DMS79 (cell line): Measurements from ENCODE around the gene ACYP1.

Experiments used
- DNase-seq: peaks from one replicate; lab custom pipeline; 2025; lab: John Stamatoyannopoulos, UW

Gene ACYP1

DNA sequence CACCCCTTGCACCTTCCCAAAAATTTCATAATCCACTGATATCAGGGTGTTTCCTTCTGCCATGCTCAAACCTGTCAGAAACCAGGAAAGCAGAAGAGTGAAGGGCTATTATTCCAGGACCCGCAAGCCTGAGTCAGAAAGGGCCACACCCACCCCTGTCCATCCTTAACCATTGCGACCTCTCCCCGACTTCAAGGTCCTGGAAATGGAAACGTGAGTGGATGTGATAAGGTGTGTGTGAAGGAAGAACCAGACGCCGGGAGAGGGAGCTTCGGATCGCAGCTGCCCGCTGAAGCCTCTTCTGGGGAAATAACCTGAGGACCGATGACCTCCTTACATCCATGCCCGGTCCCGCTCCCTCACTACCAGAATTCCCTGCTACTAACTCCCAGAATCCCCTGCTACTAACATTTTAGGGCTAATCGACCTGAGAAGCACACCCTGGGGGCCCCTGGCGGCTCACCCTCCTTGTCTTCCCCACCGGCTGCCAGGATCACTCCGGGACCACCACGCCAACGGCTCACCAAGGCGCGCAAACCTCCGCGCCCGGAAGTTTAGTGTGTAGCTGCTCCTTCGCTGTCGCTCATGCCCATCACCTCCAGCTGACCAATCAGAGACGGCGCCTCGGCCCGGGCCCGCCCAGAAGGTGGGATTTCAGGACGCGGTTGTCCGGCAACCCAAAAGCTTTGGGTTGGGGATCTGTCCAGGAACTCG, at the start of gene ACYP1:
TSS of gene ACYP1 (minus strand) at position 534 of the 714 bp plus-strand sequence. CDS start at position 63, 471 bp downstream.
- DNase-seq = peak; percentile 89

DNA sequence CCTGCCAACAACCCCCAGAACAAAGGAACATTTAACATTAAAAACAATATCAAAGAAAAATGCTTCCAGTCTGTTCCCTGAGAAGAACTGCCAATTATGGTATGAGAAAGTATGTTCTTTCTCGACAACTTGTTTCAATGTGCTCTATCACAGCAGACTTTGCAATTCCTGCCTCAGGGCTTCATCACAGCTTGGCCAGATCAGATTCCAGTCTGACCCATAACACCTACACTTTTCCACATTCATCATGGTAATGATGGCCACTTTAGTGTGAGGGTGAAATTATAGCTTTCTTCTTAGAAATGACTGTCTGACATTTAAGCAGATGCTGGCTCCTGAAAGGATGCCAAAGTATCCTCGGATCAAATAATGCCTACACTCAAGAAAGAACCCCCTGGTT, 46.1 kb upstream of the ACYP1 start:
- no peak for DNase-seq

GRCh38 chr14:75107186-75107585, 43.4 kb upstream of the ACYP1 start:
- no peak for DNase-seq

GRCh38 chr14:75101491-75101890, 37.7 kb upstream of the ACYP1 start:
- DNase-seq = no peak

- DNase-seq = no peak
These were observed 34.9 kb upstream of the ACYP1 start for GRCh38 chr14:75098682-75099081.

GRCh38 chr14:75098212-75098611, 34.4 kb upstream of the ACYP1 start:
- no peak for DNase-seq

DNA sequence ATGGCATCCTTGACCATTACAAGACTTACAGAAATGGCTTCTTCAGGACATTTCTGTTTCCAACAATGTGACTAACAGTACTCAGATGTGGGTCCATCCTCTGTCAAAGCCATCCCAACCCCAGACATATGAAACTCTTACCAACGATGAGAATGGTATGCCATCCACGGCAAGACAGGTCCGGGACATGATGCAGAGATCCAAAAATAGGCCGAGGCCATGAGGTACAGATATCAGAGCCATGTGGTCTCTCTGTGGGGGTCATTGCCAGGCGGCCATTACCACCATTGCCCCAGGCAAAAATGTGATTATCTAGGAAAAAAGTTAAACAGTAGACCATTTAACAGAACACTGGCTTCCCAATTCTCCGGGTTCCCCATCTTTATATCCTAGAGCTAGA, 33.1 kb upstream of the ACYP1 start:
- no peak for DNase-seq

GRCh38 chr14:75095690-75096089, 31.9 kb upstream of the ACYP1 start:
- DNase-seq = no peak

GRCh38 chr14:75094896-75095295, 31.1 kb upstream of the ACYP1 start:
- no peak for DNase-seq

- DNase-seq = no peak
These were observed 28.9 kb upstream of the ACYP1 start for GRCh38 chr14:75092698-75093097.

- DNase-seq = no peak
These were observed 27.4 kb upstream of the ACYP1 start for GRCh38 chr14:75091251-75091650.

DNA sequence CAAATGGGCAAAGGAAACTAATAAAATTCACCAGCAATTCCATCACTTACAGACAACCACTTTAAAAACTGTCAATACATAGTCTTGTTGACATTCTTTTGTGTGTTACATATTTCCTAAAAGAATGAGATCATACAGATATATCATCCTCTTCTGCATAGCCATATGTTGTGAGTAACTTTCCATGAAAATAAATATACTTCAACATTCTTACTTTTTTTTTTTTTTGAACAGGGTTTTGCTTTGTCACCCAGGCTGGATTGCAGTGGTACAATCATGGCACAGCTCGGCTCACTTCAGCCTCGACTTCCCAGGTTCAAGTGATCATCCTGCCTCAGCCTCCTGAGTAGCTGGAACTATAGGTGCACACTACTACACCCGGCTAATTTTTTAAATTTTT, 26.5 kb upstream of the ACYP1 start:
- no peak for DNase-seq

GRCh38 chr14:75088566-75089373, 24.9 kb upstream of the ACYP1 start:
- DNase-seq = peak; percentile 25

GRCh38 chr14:75088153-75088552, 24.3 kb upstream of the ACYP1 start:
- DNase-seq = no peak

- no peak for DNase-seq
These were observed 20.7 kb upstream of the ACYP1 start for GRCh38 chr14:75084513-75084912.

- DNase-seq = no peak
These were observed 19.4 kb upstream of the ACYP1 start for GRCh38 chr14:75083271-75083670.

DNA sequence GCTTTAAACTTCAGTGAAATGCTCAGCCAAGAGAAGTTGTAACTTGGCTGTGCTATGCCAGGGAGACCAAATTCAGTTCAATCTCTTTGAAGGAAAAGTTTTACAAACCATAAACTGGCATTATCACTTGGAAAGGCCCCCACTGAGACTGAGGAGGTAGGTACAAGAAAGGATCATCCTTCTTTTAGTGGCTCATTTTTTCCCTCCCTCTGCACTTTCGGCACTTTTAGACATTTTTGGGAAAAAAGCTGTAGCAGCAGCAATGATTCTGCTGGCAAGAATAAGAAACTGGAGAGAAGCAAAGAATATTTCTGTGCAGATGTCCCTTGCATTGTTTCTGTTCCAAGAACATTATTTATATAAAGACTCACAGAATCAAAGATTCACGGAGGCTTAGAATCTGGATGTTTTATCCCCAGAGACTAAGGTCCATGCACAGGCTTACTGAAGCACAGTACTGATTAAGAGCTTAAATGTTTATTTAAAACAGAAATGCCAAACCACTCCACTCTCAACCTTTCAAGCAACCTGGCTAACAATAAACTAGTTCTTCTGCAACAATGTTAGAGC, 17.9 kb upstream of the ACYP1 start:
- no peak for DNase-seq

GRCh38 chr14:75079521-75079920, 15.7 kb upstream of the ACYP1 start:
- DNase-seq = no peak

DNA sequence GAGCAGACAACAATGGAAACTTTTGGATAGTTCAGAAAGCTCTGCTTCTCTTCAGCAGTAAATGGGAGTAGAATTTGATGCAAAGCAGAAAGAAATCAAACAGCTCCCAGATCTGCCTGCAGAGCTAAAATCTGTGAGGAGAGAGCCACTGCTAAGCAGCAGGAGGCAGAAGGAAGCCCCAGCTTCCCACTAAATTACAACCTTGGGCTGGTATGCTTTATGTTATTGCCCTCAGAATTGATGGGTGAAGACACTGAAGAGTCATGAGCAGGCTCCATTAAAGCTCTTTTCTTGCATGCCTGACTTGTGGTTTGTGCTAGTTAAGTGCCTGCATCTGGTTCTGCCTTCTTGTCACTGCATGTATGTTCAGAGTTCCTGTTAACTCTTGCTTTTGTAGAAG, 14.0 kb upstream of the ACYP1 start:
- peak; percentile 59 for DNase-seq

DNA sequence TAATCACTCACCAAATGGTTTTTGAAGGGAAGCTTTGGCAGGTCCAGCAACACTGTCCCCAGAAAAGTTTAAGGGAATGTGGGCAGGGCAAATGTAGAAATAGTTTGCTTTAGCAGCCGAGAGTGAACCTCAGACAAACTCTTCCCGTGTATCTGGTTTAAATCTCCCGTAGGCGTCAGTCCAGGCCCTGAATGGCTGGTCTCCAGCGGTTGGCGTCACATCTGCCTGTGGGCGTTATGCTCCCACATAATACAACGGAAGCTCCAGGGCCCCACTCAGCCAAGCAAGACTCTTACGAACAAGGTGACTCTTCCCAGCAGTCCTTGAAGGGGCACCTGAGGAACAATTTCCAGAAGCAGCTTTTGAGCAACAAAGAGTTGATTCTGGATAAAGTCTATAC, 6.6 kb upstream of the ACYP1 start:
- no peak for DNase-seq

- DNase-seq = peak; percentile 87
These were observed 6.0 kb upstream of the ACYP1 start for GRCh38 chr14:75069811-75070145.

GRCh38 chr14:75069121-75069810, 5.4 kb upstream of the ACYP1 start, which contains the start of gene ZC2HC1C:
ZC2HC1C (plus strand) TSS chr14:75069641; CDS start chr14:75070574, 933 bp downstream.
- peak; percentile 95 for DNase-seq
